ENCODE data around the gene NME2.
A peak's percentile ranks its signal among the peaks of the same experiment; 100 is the strongest.

The NME2 gene

GRCh38 chr17:51166198-51166986 lies at the start of gene NME2:
Gene NME2 (plus strand): TSS chr17:51166411. CDS start chr17:51166831, 420 bp downstream.
- peak; percentile 94 for ATAC-seq
- 0 out of 2 replicates have a peak, but pooled peaks have one; percentile 13 for TF ChIP-seq ZFP30 (CRISPR knock-in tag; IDR thresholded peaks at IDR 0.05)
- no peak for TF ChIP-seq TCF4 (CRISPR knock-in tag; IDR thresholded peaks at IDR 0.05; ENCODE audit: borderline replicate concordance)
- TF ChIP-seq TSHZ2 (CRISPR knock-in tag; IDR thresholded peaks at IDR 0.05), result 0 out of 2 replicates have a peak, but pooled peaks have one; percentile 65

- ATAC-seq, result no peak
- TF ChIP-seq ISL1 (CRISPR knock-in tag; IDR thresholded peaks at IDR 0.05) (no peak), ESRRG (CRISPR knock-in tag; IDR thresholded peaks at IDR 0.05) (no peak), PATZ1 (CRISPR knock-in tag; IDR thresholded peaks at IDR 0.05; ENCODE audit: borderline replicate concordance) (no peak), OSR1 (CRISPR knock-in tag; IDR thresholded peaks at IDR 0.05) (no peak), ZFP30 (CRISPR knock-in tag; IDR thresholded peaks at IDR 0.05) (no peak), TSHZ2 (CRISPR knock-in tag; IDR thresholded peaks at IDR 0.05) (no peak), TCF4 (CRISPR knock-in tag; IDR thresholded peaks at IDR 0.05; ENCODE audit: borderline replicate concordance) (no peak), ZNF565 (CRISPR knock-in tag; conservative IDR thresholded peaks at IDR 0.05; ENCODE audit: low read depth) (no peak)
These were observed 47.6 kb upstream of the NME2 start for GRCh38 chr17:51118330-51119195.

- ATAC-seq, result peak; percentile 60
- TF ChIP-seq RARB (CRISPR knock-in tag; IDR thresholded peaks at IDR 0.05), result no peak
- TF ChIP-seq OSR1 (CRISPR knock-in tag; IDR thresholded peaks at IDR 0.05), result no peak
- no peak for TF ChIP-seq CREB5 (CRISPR knock-in tag; IDR thresholded peaks at IDR 0.05; ENCODE audit: low read depth)
- TF ChIP-seq TOX (CRISPR knock-in tag; IDR thresholded peaks at IDR 0.05; ENCODE audit: borderline replicate concordance), result no peak
- no peak for TF ChIP-seq ZC3H10 (CRISPR knock-in tag; IDR thresholded peaks at IDR 0.05)
- no peak for TF ChIP-seq CSDC2 (CRISPR knock-in tag; IDR thresholded peaks at IDR 0.05)
- no peak for TF ChIP-seq ZNF70 (CRISPR knock-in tag; IDR thresholded peaks at IDR 0.05)
- no peak for TF ChIP-seq SNAI2 (CRISPR knock-in tag; IDR thresholded peaks at IDR 0.05)
- TF ChIP-seq ZNF565 (CRISPR knock-in tag; conservative IDR thresholded peaks at IDR 0.05; ENCODE audit: low read depth), result no peak
- TF ChIP-seq ESRRG (CRISPR knock-in tag; IDR thresholded peaks at IDR 0.05), result no peak
- no peak for TF ChIP-seq GLIS3 (CRISPR knock-in tag; IDR thresholded peaks at IDR 0.05)
- no peak for TF ChIP-seq ISL1 (CRISPR knock-in tag; IDR thresholded peaks at IDR 0.05)
- TF ChIP-seq ZNF8 (CRISPR knock-in tag; IDR thresholded peaks at IDR 0.05), result no peak
- TF ChIP-seq BACH2 (CRISPR knock-in tag; IDR thresholded peaks at IDR 0.05; ENCODE audit: borderline replicate concordance), result no peak
- no peak for TF ChIP-seq ZFP30 (CRISPR knock-in tag; IDR thresholded peaks at IDR 0.05)
- no peak for TF ChIP-seq POU6F1 (CRISPR knock-in tag; IDR thresholded peaks at IDR 0.05; ENCODE audit: borderline replicate concordance, low read depth)
These were observed 46.5 kb upstream of the NME2 start for GRCh38 chr17:51119415-51120356.
